Right lobe of liver (tissue), 4 donors: Measurements from ENCODE around the gene PROSER1.

Source experiments
- CTCF ChIP-seq, 4 donors: fragments of 200-600 bp in 3 of 4; fragments of 450-650 bp in 1 of 4; IDR thresholded peaks; one replicate each; pipeline versions ENCODE4 v1.5.1 to v1.8.0; 2016 to 2022; ENCODE audit warnings: antibody characterized with exemption in 4 of 4, mild to moderate bottlenecking in 2 of 4
- POLR2A ChIP-seq: fragments of 450-650 bp; IDR thresholded peaks from one replicate; pipeline ENCODE4 v1.6.1; 2017; ENCODE audit warnings: antibody characterized with exemption, mild to moderate bottlenecking
- donor health status: DM: no; HTN: no; CAD: no.
- donor health status: DM: no; HTN: no; CAD: no.
- donor health status: DM: no; HTN: yes; CAD: no.

- TF ChIP-seq CTCF (IDR thresholded peaks at IDR 0.05) (no peak), POLR2A (no peak)
Measured at GRCh38 chr13:39073983-39074382, 36.1 kb upstream of the PROSER1 start.
